ENCODE measurements around the gene PPFIBP1. TPM values are rescaled to one million over a fixed set of nuclear protein-coding genes. Genes with fewer than 3 reads are reported as not detected.

PPFIBP1 gene
- total and polyA plus RNA-seq, 2 donors (not counting 1 experiment from before 2014, with no cell fraction given), result 3.3 to 15.0 TPM

DNA sequence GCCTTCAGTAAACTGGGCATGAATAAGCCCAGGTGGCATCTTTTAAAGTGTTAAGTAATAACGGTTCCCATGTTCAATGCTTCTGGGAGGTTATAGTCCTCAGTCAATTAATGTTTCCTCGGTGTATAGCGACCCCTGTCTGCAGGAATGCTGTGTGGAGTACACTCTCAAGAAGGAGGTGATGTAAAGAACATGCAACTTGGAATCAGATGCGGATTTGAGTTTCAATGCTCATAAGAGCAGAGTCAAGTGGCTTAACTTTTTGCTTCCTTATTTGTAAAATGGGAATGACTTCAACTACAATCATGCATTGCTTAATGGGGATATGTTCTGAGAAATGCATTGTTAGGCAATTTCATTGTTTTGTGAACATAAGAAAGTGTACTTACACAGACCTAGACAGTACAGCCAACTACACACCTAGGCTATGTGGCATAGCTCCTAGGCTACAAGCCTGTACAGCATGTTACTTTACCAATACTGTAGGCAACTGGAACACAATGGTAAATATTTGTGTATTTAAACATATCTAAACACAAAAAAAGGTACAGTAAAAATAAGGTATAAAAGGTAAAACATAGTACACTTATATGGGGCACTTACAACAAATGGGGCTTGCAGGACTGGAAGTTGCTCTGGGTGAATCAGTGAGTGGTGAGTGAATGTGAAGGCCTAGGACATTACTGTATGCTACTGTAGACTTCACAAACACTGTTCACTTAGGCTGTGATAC lies 179.9 kb downstream of the PPFIBP1 start:
- no peak overlapping the region for H3K4me3 Mint-ChIP-seq
- CTCF ChIA-PET, result interaction anchor here (0.6 to 7.0 kb wide), 7 partner anchors 14 to 688 kb away, joined by 3 to 44 read pairs (median 4); no protein-coding TSS in a partner anchor

More for the DNA sequence above, 179.9 kb downstream of the PPFIBP1 start:
- intact Hi-C loops (cut with micrococcal nuclease), result loop anchor here (1.0 kb wide), 1 partner anchor 269 kb away; no protein-coding TSS in a partner anchor
- DNase-seq, result peak; percentile 64
- Mint-ChIP-seq H3K9me3 (ENCODE audit: insufficient read depth) (no peaks in the 10 kb centered on the region), H3K27ac (no peak overlapping the region), H3K27me3 (peaks cover 14% of the 10 kb centered on the region), H3K4me1 (no peaks in the 10 kb centered on the region)
- Histone ChIP-seq H3K4me1 (ENCODE audit: control insufficient read depth in 2 of 2, insufficient read depth in 2 of 2, low read length in 2 of 2) (no peaks in the 10 kb centered on the region), H4K20me1 (ENCODE audit: control insufficient read depth, insufficient read depth, low read length, poor library complexity, severe bottlenecking) (no peaks in the 10 kb centered on the region), H3K79me2 (ENCODE audit: control insufficient read depth, insufficient read depth, low read length) (no peaks in the 10 kb centered on the region), H3K9me3 (ENCODE audit: control extremely low read depth in 1 of 3, control insufficient read depth in 2 of 3, insufficient read depth in 1 of 3, low read length in 2 of 3) (no peaks in the 10 kb centered on the region), H3K27ac (ENCODE audit: low read length in 2 of 2) (no peak overlapping the region), H3K36me3 (replicated peaks in 1 of 2; ENCODE audit: control extremely low read depth in 1 of 2, control insufficient read depth in 1 of 2, extremely low read depth in 1 of 2, insufficient read depth in 2 of 2, low read length in 1 of 2) (no peaks in the 10 kb centered on the region), H3K9ac (ENCODE audit: low read length) (no peak overlapping the region), H3K4me3 (ENCODE audit: control extremely low read depth in 1 of 5, extremely low read depth in 1 of 5, insufficient read depth in 1 of 5, low read depth in 2 of 5, low read length in 4 of 5) (no peak overlapping the region), H3K27me3 (replicated peaks in 1 of 4; ENCODE audit: control extremely low read depth in 1 of 4, control insufficient read depth in 3 of 4, insufficient read depth in 4 of 4, low read length in 3 of 4) (peaks cover 0 to under 1% (median 0%) of the 10 kb centered on the region in 4 experiments), H2AFZ (ENCODE audit: insufficient read depth, low read depth, low read length, poor library complexity, severe bottlenecking) (no peak overlapping the region), H3K4me2 (replicated peaks; ENCODE audit: low read depth, low read length, poor library complexity, severe bottlenecking) (no peak overlapping the region)
- whole genome bisulfite sequencing (ENCODE audit: insufficient coverage), result 0% methylated on average over 2 of the region's 4 CpGs
- peak; percentile 72 for ATAC-seq (ENCODE audit: low read depth)
- TF ChIP-seq CTCF (IDR thresholded peaks at IDR 0.05) (peak; percentile 78), EZH2 (IDR thresholded peaks at IDR 0.05; ENCODE audit: borderline replicate concordance, insufficient read depth, low read depth, low read length, poor library complexity, severe bottlenecking) (no peak)
- POLR2A ChIA-PET, result no interaction called here
